Measurements from ENCODE around the gene HSPA2. TPM values are rescaled to one million over a fixed set of nuclear protein-coding genes. Genes with fewer than 3 reads are reported as not detected.

Gene HSPA2
- total and polyA plus RNA-seq, 2 of the 13 experiments (the other 11 are each of a cell fraction or from before 2014, with no cell fraction given): 0.15 to 0.27 TPM

DNA sequence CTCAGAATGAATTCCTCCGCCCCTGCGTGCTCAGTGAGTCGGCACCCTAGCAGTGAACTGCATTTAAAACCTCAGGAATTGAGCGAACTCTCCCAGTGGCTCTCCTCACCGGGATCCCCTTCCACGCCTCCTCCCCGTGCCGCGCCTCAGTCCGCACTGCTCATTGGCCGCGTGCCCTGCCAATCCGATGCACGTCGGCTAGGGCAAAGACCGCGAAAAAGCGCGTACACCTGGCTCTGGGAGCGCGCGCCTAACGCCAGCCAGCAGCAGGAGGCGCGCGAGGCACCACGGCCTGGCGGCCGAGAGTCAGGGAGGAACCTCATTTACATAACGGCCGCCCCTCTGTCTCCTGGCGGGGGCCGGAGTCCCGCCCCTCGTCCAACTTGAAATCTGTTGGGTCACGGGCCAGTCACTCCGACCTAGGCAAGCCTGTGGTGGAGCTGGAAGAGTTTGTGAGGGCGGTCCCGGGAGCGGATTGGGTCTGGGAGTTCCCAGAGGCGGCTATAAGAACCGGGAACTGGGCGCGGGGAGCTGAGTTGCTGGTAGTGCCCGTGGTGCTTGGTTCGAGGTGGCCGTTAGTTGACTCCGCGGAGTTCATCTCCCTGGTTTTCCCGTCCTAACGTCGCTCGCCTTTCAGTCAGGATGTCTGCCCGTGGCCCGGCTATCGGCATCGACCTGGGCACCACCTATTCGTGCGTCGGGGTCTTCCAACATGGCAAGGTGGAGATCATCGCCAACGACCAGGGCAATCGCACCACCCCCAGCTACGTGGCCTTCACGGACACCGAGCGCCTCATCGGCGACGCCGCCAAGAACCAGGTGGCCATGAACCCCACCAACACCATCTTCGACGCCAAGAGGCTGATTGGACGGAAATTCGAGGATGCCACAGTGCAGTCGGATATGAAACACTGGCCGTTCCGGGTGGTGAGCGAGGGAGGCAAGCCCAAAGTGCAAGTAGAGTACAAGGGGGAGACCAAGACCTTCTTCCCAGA is at the start of gene HSPA2 (continued):
- TF ChIP-seq, protein P1, sequence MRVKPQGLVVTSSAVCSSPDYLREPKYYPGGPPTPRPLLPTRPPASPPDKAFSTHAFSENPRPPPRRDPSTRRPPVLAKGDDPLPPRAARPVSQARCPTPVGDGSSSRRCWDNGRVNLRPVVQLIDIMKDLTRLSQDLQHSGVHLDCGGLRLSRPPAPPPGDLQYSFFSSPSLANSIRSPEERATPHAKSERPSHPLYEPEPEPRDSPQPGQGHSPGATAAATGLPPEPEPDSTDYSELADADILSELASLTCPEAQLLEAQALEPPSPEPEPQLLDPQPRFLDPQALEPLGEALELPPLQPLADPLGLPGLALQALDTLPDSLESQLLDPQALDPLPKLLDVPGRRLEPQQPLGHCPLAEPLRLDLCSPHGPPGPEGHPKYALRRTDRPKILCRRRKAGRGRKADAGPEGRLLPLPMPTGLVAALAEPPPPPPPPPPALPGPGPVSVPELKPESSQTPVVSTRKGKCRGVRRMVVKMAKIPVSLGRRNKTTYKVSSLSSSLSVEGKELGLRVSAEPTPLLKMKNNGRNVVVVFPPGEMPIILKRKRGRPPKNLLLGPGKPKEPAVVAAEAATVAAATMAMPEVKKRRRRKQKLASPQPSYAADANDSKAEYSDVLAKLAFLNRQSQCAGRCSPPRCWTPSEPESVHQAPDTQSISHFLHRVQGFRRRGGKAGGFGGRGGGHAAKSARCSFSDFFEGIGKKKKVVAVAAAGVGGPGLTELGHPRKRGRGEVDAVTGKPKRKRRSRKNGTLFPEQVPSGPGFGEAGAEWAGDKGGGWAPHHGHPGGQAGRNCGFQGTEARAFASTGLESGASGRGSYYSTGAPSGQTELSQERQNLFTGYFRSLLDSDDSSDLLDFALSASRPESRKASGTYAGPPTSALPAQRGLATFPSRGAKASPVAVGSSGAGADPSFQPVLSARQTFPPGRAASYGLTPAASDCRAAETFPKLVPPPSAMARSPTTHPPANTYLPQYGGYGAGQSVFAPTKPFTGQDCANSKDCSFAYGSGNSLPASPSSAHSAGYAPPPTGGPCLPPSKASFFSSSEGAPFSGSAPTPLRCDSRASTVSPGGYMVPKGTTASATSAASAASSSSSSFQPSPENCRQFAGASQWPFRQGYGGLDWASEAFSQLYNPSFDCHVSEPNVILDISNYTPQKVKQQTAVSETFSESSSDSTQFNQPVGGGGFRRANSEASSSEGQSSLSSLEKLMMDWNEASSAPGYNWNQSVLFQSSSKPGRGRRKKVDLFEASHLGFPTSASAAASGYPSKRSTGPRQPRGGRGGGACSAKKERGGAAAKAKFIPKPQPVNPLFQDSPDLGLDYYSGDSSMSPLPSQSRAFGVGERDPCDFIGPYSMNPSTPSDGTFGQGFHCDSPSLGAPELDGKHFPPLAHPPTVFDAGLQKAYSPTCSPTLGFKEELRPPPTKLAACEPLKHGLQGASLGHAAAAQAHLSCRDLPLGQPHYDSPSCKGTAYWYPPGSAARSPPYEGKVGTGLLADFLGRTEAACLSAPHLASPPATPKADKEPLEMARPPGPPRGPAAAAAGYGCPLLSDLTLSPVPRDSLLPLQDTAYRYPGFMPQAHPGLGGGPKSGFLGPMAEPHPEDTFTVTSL (CRISPR knock-in tag; IDR thresholded peaks at IDR 0.05; ENCODE audit: borderline replicate concordance): no peak
- peak; percentile 56; the same call in 1 of the 2 replicates for TF ChIP-seq ZFX (CRISPR knock-in tag; IDR thresholded peaks at IDR 0.05; ENCODE audit: low read depth)
- TF ChIP-seq REPIN1 (CRISPR knock-in tag; IDR thresholded peaks at IDR 0.05; ENCODE audit: borderline replicate concordance, low read depth): peak; percentile 81
- TF ChIP-seq ZNF468 (CRISPR knock-in tag; IDR thresholded peaks at IDR 0.05): no peak
- no peak for TF ChIP-seq HCFC1 (IDR thresholded peaks at IDR 0.05; ENCODE audit: low read depth, low read length)
- TF ChIP-seq, protein P2, sequence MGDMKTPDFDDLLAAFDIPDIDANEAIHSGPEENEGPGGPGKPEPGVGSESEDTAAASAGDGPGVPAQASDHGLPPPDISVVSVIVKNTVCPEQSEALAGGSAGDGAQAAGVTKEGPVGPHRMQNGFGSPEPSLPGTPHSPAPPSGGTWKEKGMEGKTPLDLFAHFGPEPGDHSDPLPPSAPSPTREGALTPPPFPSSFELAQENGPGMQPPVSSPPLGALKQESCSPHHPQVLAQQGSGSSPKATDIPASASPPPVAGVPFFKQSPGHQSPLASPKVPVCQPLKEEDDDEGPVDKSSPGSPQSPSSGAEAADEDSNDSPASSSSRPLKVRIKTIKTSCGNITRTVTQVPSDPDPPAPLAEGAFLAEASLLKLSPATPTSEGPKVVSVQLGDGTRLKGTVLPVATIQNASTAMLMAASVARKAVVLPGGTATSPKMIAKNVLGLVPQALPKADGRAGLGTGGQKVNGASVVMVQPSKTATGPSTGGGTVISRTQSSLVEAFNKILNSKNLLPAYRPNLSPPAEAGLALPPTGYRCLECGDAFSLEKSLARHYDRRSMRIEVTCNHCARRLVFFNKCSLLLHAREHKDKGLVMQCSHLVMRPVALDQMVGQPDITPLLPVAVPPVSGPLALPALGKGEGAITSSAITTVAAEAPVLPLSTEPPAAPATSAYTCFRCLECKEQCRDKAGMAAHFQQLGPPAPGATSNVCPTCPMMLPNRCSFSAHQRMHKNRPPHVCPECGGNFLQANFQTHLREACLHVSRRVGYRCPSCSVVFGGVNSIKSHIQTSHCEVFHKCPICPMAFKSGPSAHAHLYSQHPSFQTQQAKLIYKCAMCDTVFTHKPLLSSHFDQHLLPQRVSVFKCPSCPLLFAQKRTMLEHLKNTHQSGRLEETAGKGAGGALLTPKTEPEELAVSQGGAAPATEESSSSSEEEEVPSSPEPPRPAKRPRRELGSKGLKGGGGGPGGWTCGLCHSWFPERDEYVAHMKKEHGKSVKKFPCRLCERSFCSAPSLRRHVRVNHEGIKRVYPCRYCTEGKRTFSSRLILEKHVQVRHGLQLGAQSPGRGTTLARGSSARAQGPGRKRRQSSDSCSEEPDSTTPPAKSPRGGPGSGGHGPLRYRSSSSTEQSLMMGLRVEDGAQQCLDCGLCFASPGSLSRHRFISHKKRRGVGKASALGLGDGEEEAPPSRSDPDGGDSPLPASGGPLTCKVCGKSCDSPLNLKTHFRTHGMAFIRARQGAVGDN (CRISPR knock-in tag; IDR thresholded peaks at IDR 0.05): peak; percentile 88
- TF ChIP-seq SNRNP70 (IDR thresholded peaks at IDR 0.05; ENCODE audit: low read depth, low read length): no peak
- peak; percentile 28; the same call in 1 of the 2 replicates for TF ChIP-seq FOXO1 (CRISPR knock-in tag; IDR thresholded peaks at IDR 0.05)
- TF ChIP-seq LCORL (IDR thresholded peaks at IDR 0.05): no peak
- no peak for TF ChIP-seq LCORL (CRISPR knock-in tag; IDR thresholded peaks at IDR 0.05)
- TF ChIP-seq ZNF713 (CRISPR knock-in tag; IDR thresholded peaks at IDR 0.05): no peak
- TF ChIP-seq, protein P3, sequence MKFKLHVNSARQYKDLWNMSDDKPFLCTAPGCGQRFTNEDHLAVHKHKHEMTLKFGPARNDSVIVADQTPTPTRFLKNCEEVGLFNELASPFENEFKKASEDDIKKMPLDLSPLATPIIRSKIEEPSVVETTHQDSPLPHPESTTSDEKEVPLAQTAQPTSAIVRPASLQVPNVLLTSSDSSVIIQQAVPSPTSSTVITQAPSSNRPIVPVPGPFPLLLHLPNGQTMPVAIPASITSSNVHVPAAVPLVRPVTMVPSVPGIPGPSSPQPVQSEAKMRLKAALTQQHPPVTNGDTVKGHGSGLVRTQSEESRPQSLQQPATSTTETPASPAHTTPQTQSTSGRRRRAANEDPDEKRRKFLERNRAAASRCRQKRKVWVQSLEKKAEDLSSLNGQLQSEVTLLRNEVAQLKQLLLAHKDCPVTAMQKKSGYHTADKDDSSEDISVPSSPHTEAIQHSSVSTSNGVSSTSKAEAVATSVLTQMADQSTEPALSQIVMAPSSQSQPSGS (CRISPR knock-in tag; IDR thresholded peaks at IDR 0.05): peak; percentile 42; the same call in 1 of the 2 replicates
- TF ChIP-seq ZBTB21 (CRISPR knock-in tag; IDR thresholded peaks at IDR 0.05): no peak
- peak; percentile 11; the same call in 1 of the 2 replicates for TF ChIP-seq SMC3 (IDR thresholded peaks at IDR 0.05; ENCODE audit: low read length)
- TF ChIP-seq, protein P4, sequence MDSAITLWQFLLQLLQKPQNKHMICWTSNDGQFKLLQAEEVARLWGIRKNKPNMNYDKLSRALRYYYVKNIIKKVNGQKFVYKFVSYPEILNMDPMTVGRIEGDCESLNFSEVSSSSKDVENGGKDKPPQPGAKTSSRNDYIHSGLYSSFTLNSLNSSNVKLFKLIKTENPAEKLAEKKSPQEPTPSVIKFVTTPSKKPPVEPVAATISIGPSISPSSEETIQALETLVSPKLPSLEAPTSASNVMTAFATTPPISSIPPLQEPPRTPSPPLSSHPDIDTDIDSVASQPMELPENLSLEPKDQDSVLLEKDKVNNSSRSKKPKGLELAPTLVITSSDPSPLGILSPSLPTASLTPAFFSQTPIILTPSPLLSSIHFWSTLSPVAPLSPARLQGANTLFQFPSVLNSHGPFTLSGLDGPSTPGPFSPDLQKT (CRISPR knock-in tag; IDR thresholded peaks at IDR 0.05; ENCODE audit: borderline replicate concordance): no peak
